SK-N-SH treated with all-trans-retinoic acid at 6 μM for 48 hours (cell line): Measurements from ENCODE around the gene LCAT.

Experiments
- ATAC-seq: fragments of 200-7000 bp; cut with Tn5 transposase; 3 replicates; pipeline ENCODE4 v1.9.1; 2020; ENCODE audit warnings: mild to moderate bottlenecking, moderate library complexity
- CSDC2 ChIP-seq: fragments of 250-450 bp; sonication (Bioruptor Pico); IDR thresholded peaks from 2 replicates; pipeline ENCODE4 v1.5.0; 2020; ENCODE audit warnings: mild to moderate bottlenecking, moderate library complexity
- CSRNP3 ChIP-seq: fragments of 250-450 bp; sonication (Bioruptor Pico); IDR thresholded peaks from 2 replicates; pipeline ENCODE4 v1.5.1; 2021; ENCODE audit warnings: mild to moderate bottlenecking, moderate library complexity
- GLIS3 ChIP-seq: fragments of 250-450 bp; sonication (Bioruptor Pico); IDR thresholded peaks from 2 replicates; pipeline ENCODE4 v1.5.0; 2020; ENCODE audit warnings: mild to moderate bottlenecking, moderate library complexity
- ISL1 ChIP-seq: fragments of 250-450 bp; sonication (Bioruptor Pico); IDR thresholded peaks from 2 replicates; pipeline ENCODE4 v2.1.2; 2022; ENCODE audit warnings: mild to moderate bottlenecking, moderate library complexity
- PPARA ChIP-seq: fragments of 250-450 bp; sonication (Bioruptor Pico); IDR thresholded peaks from 2 replicates; pipeline ENCODE4 v1.5.0; 2020; ENCODE audit warnings: mild to moderate bottlenecking, borderline replicate concordance
- TF ChIP-seq, protein P1 (sequence below): fragments of 250-450 bp; sonication (Bioruptor Pico); IDR thresholded peaks from 2 replicates; pipeline ENCODE4 v1.5.0; 2020; ENCODE audit warnings: mild to moderate bottlenecking, moderate library complexity

Gene LCAT

GRCh38 chr16:67892375-67892774, 51.5 kb downstream of the LCAT start:
- ATAC-seq: no peak
- TF ChIP-seq PPARA (CRISPR knock-in tag) (no peak), CSDC2 (CRISPR knock-in tag) (no peak), CSRNP3 (CRISPR knock-in tag) (no peak), ISL1 (CRISPR knock-in tag) (no peak), GLIS3 (CRISPR knock-in tag) (no peak)
- TF ChIP-seq, protein P1, sequence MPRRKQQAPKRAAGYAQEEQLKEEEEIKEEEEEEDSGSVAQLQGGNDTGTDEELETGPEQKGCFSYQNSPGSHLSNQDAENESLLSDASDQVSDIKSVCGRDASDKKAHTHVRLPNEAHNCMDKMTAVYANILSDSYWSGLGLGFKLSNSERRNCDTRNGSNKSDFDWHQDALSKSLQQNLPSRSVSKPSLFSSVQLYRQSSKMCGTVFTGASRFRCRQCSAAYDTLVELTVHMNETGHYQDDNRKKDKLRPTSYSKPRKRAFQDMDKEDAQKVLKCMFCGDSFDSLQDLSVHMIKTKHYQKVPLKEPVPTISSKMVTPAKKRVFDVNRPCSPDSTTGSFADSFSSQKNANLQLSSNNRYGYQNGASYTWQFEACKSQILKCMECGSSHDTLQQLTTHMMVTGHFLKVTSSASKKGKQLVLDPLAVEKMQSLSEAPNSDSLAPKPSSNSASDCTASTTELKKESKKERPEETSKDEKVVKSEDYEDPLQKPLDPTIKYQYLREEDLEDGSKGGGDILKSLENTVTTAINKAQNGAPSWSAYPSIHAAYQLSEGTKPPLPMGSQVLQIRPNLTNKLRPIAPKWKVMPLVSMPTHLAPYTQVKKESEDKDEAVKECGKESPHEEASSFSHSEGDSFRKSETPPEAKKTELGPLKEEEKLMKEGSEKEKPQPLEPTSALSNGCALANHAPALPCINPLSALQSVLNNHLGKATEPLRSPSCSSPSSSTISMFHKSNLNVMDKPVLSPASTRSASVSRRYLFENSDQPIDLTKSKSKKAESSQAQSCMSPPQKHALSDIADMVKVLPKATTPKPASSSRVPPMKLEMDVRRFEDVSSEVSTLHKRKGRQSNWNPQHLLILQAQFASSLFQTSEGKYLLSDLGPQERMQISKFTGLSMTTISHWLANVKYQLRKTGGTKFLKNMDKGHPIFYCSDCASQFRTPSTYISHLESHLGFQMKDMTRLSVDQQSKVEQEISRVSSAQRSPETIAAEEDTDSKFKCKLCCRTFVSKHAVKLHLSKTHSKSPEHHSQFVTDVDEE (CRISPR knock-in tag): no peak
